Measurements from ENCODE around the gene CALCR.
"Not testable (repeated sequence)": the region's sequence is repeated elsewhere in the genome, so short reads cannot be mapped to it uniquely, and the experiment has no call there.

The CALCR gene

GRCh38 chr7:93559639-93560491 is 14.7 kb downstream of the CALCR start:
- DNase-seq (ENCODE audit: low read depth), result no peak

- no peak for DNase-seq (ENCODE audit: low read depth)
Observed at GRCh38 chr7:93558705-93559614, 15.6 kb downstream of the CALCR start.

- no peak for DNase-seq (ENCODE audit: low read depth)
Observed at GRCh38 chr7:93551931-93552330, 22.6 kb downstream of the CALCR start.

GRCh38 chr7:93551063-93551895 is 23.2 kb downstream of the CALCR start:
- no peak for DNase-seq (ENCODE audit: low read depth)

GRCh38 chr7:93547716-93548115 is 26.8 kb downstream of the CALCR start:
- DNase-seq (ENCODE audit: low read depth), result no peak

- DNase-seq (ENCODE audit: low read depth), result no peak
Observed at GRCh38 chr7:93544691-93545090, 29.8 kb downstream of the CALCR start.

- no peak for DNase-seq (ENCODE audit: low read depth)
Observed at GRCh38 chr7:93538061-93538460, 36.5 kb downstream of the CALCR start.

- DNase-seq (ENCODE audit: low read depth), result no peak
Observed at GRCh38 chr7:93535616-93536015, 38.9 kb downstream of the CALCR start.

- no peak for DNase-seq (ENCODE audit: low read depth)
Observed at GRCh38 chr7:93530701-93531100, 43.8 kb downstream of the CALCR start.

GRCh38 chr7:93516834-93517233 is 57.7 kb downstream of the CALCR start:
- no peak for DNase-seq (ENCODE audit: low read depth)

GRCh38 chr7:93515144-93515543 is 59.4 kb downstream of the CALCR start:
- DNase-seq (ENCODE audit: low read depth), result no peak

- no peak for DNase-seq (ENCODE audit: low read depth)
Observed at GRCh38 chr7:93509303-93509702, 65.2 kb downstream of the CALCR start.

- DNase-seq (ENCODE audit: low read depth), result no peak
Observed at GRCh38 chr7:93503088-93503487, 71.4 kb downstream of the CALCR start.

- not testable (repeated sequence) for DNase-seq (ENCODE audit: low read depth)
Observed at GRCh38 chr7:93491860-93492259, 82.7 kb downstream of the CALCR start.

GRCh38 chr7:93476491-93477344 is 97.8 kb downstream of the CALCR start:
- DNase-seq (ENCODE audit: low read depth), result no peak

- DNase-seq (ENCODE audit: low read depth), result no peak
Observed at GRCh38 chr7:93475811-93476210, 98.7 kb downstream of the CALCR start.

- no peak for DNase-seq (ENCODE audit: low read depth)
Observed at GRCh38 chr7:93471456-93471855, 103.1 kb downstream of the CALCR start.

- DNase-seq (ENCODE audit: low read depth), result no peak
Observed at GRCh38 chr7:93463764-93464163, 110.8 kb downstream of the CALCR start.

GRCh38 chr7:93461350-93461749 is 113.2 kb downstream of the CALCR start:
- DNase-seq (ENCODE audit: low read depth), result no peak

- DNase-seq (ENCODE audit: low read depth), result no peak
Observed at GRCh38 chr7:93453262-93453661, 121.3 kb downstream of the CALCR start.

- no peak for DNase-seq (ENCODE audit: low read depth)
Observed at GRCh38 chr7:93448176-93448575, 126.3 kb downstream of the CALCR start.
